ENCODE measurements around the gene CRY2.
"Not testable (repeated sequence)": the region's sequence is repeated elsewhere in the genome, so short reads cannot be mapped to it uniquely, and the experiment has no call there.

CRY2 gene

DNA sequence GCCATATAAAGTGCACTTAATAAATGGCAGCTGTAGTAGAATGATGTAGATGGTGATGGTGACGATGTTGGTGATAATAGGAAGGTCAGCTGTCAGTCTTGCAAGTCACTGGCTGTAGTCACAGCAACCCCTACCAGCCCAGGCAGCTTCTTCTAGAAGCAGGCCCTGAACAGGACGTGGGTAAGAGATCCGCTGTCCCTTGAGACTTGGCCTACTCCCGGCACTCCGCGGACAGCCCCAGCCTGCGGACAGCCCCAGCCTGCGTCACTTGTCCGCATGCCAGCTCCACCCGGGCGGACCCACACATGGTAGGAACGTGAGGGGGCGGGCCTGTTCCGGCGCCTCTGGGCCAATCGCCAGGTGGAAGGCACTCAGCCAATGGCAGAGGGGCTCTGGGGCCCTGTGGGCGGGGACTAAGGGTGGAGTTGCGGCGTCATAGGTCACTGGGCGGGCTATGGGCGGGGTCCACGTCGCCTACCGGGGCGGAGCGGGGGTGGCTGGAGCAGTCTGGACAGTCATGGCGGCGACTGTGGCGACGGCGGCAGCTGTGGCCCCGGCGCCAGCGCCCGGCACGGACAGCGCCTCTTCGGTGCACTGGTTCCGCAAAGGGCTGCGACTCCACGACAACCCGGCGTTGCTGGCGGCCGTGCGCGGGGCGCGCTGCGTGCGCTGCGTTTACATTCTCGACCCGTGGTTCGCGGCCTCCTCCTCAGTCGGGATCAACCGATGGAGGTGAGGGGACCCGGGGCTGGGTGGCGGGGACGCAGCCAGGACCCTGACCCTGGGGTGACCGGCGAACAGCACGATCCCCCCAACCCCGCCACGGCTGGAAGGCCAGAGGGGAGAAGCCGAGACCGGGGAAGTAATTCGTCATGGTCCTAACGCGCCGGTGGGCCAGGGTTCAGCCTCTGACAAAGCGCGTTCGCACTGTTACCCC, at the start of gene CRY2:
CRY2 (plus strand) TSS at position 502 of the 937 bp plus-strand sequence; CDS start at position 518, 16 bp downstream.
- peak; percentile 99 for DNase-seq

DNA sequence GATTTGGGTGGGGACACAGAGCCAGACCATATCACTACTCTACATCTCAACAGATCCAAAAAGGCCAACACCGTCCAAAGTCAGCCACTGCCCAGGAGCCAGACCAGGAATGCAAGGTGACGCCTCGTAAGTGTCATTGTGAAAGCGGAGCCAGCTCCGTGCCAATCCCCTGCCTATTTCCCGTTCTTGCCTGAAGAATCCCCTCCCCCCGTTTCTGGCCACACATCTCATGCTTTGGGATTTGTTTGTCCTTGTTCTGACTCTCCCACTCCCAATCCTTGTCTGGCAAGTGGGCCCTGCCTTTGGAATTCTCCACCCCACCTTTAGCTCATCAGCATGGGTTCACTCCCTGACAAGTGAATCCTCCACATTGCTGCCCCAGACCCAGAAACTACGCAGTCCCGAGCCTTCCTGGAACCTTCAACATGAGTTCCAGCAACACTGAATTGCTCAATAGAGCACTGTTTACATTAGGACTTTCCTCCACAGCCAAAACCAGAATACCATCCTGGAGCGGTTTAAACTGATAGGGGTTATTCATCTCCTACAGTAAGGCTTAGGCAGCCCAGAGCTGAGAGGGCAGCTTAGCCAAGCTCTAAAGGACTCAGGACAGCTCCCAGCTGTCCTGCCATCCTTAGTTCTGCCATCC, 48.4 kb upstream of the CRY2 start:
- DNase-seq, result no peak

GRCh38 chr11:45799562-45799961, 47.7 kb upstream of the CRY2 start:
- no peak for DNase-seq

GRCh38 chr11:45800261-45800660, 47.0 kb upstream of the CRY2 start:
- no peak for DNase-seq

DNA sequence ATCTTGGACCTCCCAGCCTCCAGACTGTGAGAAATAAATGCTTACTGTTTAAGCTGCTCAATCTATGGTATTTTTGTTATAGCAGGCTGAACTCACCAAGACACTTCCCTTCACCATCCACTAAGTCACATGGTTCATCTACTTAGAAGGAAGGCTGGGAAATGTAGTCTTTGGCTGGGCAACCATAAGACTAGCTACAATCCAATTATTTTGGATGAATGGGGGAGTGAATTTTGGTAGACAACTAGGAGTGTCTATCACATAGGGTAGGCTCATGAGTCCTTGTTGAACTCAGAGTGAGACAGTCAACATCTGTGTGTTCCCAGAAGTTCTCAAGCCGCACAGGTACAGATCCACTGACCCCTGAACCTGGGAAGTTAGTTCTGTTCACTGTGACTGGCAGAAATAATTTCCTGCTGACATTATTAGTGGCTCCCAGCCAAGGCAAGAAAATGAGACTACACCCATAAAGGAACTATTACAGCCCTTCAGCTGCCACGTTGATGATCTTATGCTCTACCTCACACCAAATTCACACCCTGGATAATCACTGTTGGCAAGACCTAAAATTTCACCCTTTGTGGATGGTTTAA, 45.5 kb upstream of the CRY2 start:
- DNase-seq, result no peak

- DNase-seq, result no peak
These were observed 44.6 kb upstream of the CRY2 start for GRCh38 chr11:45802531-45803317.

- DNase-seq, result peak; percentile 29 to 40
These were observed 43.1 kb upstream of the CRY2 start for GRCh38 chr11:45803971-45804760.

- DNase-seq, result peak; percentile 94
These were observed 42.4 kb upstream of the CRY2 start, which contains the start of gene SLC35C1 for GRCh38 chr11:45804761-45805304. SLC35C1 (plus strand) TSS chr11:45805149; CDS start chr11:45805802, 653 bp downstream.

DNA sequence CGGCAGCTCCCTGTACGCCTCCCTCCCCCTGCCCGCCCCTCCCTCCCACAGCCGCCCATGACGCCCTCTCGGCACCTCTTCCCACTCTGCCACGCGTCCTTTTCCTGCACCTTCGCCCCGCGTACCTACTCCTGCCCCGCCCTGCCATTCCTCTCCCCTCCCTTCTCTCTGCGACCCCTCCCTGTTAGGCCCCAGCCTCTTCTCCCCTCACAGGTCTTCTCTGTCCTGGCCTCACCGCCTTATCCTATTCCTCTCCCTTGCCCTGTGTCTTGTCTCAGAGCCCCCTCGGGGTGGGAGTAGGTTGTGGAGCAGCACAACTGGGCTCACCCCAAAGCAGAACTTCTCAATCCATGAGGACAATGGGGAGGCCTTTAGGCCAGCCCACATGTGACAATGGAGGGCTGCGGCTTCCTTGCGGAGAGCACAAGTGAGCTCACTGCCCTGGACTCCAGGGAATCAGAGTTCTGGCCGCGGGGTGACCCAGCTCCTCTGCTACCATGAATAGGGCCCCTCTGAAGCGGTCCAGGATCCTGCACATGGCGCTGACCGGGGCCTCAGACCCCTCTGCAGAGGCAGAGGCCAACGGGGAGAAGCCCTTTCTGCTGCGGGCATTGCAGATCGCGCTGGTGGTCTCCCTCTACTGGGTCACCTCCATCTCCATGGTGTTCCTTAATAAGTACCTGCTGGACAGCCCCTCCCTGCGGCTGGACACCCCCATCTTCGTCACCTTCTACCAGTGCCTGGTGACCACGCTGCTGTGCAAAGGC, 41.8 kb upstream of the CRY2 start:
- DNase-seq, result no peak

DNA sequence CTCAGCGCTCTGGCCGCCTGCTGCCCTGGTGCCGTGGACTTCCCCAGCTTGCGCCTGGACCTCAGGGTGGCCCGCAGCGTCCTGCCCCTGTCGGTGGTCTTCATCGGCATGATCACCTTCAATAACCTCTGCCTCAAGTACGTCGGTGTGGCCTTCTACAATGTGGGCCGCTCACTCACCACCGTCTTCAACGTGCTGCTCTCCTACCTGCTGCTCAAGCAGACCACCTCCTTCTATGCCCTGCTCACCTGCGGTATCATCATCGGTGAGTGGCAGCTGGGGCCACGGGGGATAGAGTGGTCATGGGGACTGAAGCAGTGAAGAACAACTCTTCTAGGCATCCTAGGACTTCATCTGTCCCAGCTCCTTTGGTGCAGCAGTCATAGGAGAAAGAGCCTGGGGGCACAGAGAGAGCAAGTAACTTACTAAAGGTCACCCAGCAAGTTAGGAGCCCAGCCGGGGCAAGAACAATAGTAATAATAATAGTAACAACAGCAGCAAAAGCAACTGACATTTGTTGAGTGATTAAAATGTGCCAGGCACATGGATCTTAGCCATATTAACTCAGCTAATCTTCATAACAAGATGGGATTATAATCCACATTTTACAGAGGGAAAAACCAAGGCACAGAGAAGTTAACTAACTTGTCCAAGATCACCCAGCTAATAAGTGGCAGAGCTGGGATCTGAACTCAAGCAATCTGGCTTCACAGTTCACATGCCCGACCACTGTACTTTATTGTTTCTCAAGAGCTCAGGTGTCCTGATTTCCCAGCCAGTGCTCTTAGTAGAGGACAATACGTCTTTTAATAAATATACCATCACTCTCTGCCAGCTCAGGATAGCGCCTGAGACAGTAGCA, 41.0 kb upstream of the CRY2 start:
- no peak for DNase-seq

- no peak for DNase-seq
These were observed 40.1 kb upstream of the CRY2 start for GRCh38 chr11:45806937-45807791.

DNA sequence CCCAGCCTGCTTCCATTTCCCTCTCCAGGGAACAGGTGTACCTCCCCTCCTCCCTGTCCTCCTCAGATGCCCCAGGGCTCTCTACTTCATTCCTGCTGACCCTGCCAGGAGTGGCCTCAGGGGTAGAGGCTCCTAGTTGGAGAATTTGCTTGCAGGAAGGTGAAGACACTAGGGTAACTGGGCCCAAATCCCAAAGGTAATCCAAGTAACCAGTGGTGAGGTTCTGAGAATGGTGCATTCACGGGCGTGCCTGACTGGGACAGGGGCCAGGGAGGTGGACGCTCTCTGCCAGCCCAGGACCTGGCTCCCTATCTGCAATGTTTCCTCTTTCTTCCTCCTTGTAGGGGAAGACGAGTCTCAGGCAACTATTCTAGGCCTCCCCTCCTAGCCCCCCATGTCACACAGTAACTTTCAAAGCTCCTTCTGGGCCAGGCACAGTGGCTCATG, 39.5 kb upstream of the CRY2 start:
- no peak for DNase-seq

DNA sequence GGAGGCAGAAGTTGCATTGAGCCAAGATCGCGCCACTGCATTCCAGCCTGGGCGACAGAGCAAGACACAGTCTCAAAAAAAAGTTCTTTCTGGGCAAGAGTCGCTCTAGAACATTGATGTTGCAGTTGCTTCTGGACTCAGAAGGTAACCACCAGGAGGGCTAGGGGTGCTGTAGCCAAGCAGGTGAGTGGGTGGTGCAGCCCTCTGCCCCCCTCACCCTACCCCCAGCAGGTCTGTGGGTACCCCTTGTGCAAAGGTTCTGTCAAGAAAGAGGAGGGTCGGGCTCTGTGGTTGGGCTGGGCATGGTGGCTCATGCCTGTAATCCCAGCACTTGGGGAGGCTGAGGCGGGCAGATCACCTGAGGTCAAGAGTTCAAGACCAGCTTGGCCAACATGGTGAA, 38.8 kb upstream of the CRY2 start:
- not testable (repeated sequence) for DNase-seq

DNA sequence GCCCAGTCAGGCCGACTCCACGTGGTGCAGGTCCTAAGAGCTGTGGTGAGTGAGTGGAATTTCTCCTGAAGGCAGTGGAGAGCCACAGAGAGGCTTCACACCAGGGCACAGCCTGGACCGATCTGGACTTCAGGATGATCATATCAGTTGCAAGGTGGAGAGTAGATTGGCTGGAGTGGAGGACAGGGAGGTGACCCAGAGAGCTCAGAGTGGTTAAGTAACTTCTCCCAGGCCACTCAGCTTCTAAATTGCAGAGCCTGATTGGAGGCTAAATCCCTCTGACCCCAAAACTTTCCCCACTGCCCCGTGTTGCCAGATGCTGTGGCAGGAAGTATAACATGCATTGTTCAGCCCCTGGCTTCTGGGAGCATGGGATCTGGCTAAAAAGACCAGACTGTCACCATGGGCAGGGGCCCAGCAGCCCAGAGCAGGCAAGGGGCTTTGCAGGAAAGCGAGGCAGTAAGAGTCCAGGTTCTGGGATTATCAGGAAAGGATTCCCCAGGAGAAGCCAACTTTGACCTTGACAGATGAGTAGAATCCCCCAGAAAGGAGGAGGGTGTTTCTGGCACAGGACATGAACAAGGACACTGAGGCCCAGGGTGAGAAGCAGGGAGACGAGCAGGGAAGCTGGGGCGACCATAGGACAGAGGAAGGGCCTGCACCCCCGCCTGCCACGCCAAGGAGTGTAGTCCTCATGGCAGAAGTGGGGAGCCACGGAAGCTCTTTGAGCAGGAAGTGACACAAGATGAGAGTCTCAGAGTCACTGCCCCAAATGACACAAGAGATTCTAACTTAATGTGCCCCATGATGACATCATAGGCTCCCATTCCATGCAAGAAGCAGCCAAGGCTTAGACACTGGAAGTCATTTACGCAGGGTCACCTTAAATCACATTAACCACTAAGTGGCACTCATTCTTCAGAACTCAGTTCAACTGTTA, 37.5 kb upstream of the CRY2 start:
- no peak for DNase-seq

DNA sequence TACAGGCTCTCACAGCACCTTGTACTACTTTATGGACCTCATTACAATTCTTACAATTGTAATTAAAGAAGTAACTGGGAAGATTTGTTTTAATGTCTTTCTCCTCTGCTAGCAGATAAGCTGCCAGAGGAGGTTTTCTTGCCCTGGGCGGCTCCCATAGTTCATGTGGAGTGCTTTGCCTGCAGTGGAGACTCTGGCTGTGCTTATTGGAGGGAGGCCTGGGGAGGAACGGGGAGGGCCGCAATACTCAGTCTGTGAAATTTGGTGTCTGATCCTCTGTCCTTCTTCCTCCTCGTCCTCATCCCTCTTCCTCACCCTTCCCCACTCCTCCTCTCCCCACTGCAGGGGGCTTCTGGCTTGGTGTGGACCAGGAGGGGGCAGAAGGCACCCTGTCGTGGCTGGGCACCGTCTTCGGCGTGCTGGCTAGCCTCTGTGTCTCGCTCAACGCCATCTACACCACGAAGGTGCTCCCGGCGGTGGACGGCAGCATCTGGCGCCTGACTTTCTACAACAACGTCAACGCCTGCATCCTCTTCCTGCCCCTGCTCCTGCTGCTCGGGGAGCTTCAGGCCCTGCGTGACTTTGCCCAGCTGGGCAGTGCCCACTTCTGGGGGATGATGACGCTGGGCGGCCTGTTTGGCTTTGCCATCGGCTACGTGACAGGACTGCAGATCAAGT, 36.7 kb upstream of the CRY2 start:
- DNase-seq, result no peak

DNA sequence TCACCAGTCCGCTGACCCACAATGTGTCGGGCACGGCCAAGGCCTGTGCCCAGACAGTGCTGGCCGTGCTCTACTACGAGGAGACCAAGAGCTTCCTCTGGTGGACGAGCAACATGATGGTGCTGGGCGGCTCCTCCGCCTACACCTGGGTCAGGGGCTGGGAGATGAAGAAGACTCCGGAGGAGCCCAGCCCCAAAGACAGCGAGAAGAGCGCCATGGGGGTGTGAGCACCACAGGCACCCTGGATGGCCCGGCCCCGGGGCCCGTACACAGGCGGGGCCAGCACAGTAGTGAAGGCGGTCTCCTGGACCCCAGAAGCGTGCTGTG, 36.2 kb upstream of the CRY2 start:
- DNase-seq, result no peak
